ENCODE data around the gene GUCD1.

Gene GUCD1

DNA sequence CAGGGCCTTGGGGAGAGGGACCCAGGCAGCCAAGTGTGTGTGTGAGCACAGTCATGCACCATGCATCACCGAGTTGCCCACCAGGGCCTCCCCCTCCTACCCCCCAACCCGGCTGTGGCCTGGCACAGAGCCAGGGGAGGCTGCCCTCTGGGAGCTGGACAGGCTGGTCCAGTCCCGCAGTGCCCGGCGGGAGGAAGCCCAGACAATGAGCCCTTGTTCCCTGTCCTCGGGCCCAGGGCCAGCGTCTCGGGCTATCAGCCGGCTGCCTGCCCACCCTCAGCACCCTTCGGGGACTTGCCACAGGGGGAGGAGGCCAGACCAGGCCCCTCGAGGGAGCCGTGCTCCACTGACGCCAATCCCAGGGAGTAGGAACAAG lies 33.4 kb upstream of the GUCD1 start (continued):
- TF ChIP-seq ZNF639 (tag by site-specific recombination; IDR thresholded peaks at IDR 0.05) (no peak), ZNF423 (tag by site-specific recombination; IDR thresholded peaks at IDR 0.05) (no peak)
- TF ChIP-seq, protein P1, sequence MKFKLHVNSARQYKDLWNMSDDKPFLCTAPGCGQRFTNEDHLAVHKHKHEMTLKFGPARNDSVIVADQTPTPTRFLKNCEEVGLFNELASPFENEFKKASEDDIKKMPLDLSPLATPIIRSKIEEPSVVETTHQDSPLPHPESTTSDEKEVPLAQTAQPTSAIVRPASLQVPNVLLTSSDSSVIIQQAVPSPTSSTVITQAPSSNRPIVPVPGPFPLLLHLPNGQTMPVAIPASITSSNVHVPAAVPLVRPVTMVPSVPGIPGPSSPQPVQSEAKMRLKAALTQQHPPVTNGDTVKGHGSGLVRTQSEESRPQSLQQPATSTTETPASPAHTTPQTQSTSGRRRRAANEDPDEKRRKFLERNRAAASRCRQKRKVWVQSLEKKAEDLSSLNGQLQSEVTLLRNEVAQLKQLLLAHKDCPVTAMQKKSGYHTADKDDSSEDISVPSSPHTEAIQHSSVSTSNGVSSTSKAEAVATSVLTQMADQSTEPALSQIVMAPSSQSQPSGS (tag by site-specific recombination; IDR thresholded peaks at IDR 0.05; ENCODE audit: low read depth), result no peak
- TF ChIP-seq, protein P2, sequence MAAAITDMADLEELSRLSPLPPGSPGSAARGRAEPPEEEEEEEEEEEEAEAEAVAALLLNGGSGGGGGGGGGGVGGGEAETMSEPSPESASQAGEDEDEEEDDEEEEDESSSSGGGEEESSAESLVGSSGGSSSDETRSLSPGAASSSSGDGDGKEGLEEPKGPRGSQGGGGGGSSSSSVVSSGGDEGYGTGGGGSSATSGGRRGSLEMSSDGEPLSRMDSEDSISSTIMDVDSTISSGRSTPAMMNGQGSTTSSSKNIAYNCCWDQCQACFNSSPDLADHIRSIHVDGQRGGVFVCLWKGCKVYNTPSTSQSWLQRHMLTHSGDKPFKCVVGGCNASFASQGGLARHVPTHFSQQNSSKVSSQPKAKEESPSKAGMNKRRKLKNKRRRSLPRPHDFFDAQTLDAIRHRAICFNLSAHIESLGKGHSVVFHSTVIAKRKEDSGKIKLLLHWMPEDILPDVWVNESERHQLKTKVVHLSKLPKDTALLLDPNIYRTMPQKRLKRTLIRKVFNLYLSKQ (tag by site-specific recombination; IDR thresholded peaks at IDR 0.05; ENCODE audit: borderline replicate concordance), result no peak

DNA sequence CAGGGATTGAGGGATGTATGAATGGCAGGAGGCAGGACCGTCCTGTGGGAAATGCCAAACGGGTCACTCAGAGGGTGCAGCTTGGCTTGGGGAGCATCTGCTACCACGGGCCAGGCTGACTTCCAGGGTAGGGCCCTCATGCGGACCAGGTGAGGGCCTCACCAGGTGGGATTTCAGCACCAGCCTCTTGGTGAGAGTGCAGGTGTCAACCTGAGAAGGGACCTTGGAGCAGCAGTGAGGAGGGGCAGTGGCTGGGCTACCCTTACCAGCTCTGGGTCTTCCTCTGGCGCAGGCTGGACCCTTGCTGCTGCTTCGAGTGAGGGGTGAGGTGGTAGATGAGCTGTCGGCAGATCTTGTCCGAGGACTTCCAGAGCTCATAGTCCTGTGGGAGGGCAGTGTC lies 33.0 kb upstream of the GUCD1 start:
- H3K9me3 ChIP-seq (ENCODE audit: control insufficient read depth, insufficient read depth, low read depth, low read length), result no peaks in the 10 kb centered on the region
- H3K36me3 ChIP-seq (ENCODE audit: control insufficient read depth in 2 of 2, insufficient read depth in 1 of 2, low read length in 2 of 2), result peaks cover 0 to 40% of the 10 kb centered on the region in 2 experiments; a peak in 1 of 3 replicates
- H3K4me3 ChIP-seq (ENCODE audit: low read depth, low read length), result no peak overlapping the region
- ChIA-PET POLR2A (no interaction called here), CTCF (no interaction called here)
- H3K27ac ChIP-seq (ENCODE audit: extremely low read depth, low read depth, low read length), result no peak overlapping the region
- H3K4me1 ChIP-seq (ENCODE audit: control insufficient read depth, insufficient read depth, low read length), result peaks cover 16% of the 10 kb centered on the region
- TF ChIP-seq ZNF707 (tag by site-specific recombination; IDR thresholded peaks at IDR 0.05) (no peak), ZNF48 (tag by site-specific recombination; IDR thresholded peaks at IDR 0.05) (no peak), ZSCAN23 (tag by site-specific recombination; IDR thresholded peaks at IDR 0.05) (no peak), ZNF223 (tag by site-specific recombination; IDR thresholded peaks at IDR 0.05) (no peak), ZNF221 (tag by site-specific recombination; IDR thresholded peaks at IDR 0.05; ENCODE audit: borderline replicate concordance) (no peak), ZNF529 (tag by site-specific recombination; IDR thresholded peaks at IDR 0.05; ENCODE audit: insufficient replicate concordance) (no peak), SCRT2 (tag by site-specific recombination; IDR thresholded peaks at IDR 0.05) (no peak)

GRCh38 chr22:24587251-24587650 lies 32.3 kb upstream of the GUCD1 start:
- TF ChIP-seq ZNF239 (tag by site-specific recombination; IDR thresholded peaks at IDR 0.05), result no peak
- TF ChIP-seq, protein P3, sequence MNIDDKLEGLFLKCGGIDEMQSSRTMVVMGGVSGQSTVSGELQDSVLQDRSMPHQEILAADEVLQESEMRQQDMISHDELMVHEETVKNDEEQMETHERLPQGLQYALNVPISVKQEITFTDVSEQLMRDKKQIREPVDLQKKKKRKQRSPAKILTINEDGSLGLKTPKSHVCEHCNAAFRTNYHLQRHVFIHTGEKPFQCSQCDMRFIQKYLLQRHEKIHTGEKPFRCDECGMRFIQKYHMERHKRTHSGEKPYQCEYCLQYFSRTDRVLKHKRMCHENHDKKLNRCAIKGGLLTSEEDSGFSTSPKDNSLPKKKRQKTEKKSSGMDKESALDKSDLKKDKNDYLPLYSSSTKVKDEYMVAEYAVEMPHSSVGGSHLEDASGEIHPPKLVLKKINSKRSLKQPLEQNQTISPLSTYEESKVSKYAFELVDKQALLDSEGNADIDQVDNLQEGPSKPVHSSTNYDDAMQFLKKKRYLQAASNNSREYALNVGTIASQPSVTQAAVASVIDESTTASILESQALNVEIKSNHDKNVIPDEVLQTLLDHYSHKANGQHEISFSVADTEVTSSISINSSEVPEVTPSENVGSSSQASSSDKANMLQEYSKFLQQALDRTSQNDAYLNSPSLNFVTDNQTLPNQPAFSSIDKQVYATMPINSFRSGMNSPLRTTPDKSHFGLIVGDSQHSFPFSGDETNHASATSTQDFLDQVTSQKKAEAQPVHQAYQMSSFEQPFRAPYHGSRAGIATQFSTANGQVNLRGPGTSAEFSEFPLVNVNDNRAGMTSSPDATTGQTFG (tag by site-specific recombination; IDR thresholded peaks at IDR 0.05; ENCODE audit: borderline replicate concordance), result no peak
- peak; percentile 35; the same call in 1 of the 2 replicates for TF ChIP-seq GLIS2 (tag by site-specific recombination; IDR thresholded peaks at IDR 0.05)
- H3K4me1 ChIP-seq (ENCODE audit: control insufficient read depth, insufficient read depth, low read length), result peaks cover 16% of the 10 kb centered on the region
- no peak overlapping the region for H3K27ac ChIP-seq (ENCODE audit: extremely low read depth, low read depth, low read length)
- no peak overlapping the region for H3K4me3 ChIP-seq (ENCODE audit: low read depth, low read length)
- ChIA-PET CTCF (no interaction called here), POLR2A (no interaction called here)
- peaks cover 0 to 40% of the 10 kb centered on the region in 2 experiments; a peak in 1 of 3 replicates for H3K36me3 ChIP-seq (ENCODE audit: control insufficient read depth in 2 of 2, insufficient read depth in 1 of 2, low read length in 2 of 2)
- no peaks in the 10 kb centered on the region for H3K9me3 ChIP-seq (ENCODE audit: control insufficient read depth, insufficient read depth, low read depth, low read length)
